ENCODE measurements around the gene PDE2A.

Gene PDE2A

DNA sequence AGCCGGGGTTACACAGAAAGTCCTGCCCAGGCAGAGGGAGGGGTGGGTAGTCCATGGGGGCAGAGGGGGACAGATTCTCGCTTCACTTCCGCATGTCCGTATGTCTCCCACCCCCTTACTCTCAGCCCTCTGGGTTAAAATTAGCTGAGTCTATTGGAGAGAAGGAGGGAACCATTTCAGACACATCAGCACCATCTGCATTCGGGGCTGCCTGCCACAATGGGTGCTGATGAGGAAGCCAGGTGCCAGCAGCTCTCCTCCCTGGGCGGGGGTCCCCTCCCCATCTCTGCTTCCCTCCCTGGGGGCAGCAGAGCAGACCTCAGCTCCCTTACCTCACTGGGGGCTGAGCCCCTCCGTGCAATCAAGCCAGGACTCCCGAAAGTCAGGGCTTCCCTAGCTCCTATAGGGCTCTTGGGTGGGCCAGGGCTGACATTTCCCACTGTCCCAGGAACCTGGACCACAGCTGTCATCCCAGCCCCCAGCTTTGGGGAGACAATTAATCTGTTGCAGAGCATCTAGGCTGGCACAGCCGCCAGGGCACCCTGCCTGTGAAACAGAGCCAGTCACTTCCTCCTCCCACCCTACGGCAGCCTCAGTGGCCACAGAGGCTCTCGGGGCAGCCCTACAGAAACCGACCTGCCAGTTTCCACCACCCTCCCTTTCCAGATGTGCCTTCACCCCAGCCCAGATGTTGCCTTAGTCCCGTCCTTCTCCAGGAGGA lies 67.3 kb downstream of the PDE2A start:
- no peak for DNase-seq

DNA sequence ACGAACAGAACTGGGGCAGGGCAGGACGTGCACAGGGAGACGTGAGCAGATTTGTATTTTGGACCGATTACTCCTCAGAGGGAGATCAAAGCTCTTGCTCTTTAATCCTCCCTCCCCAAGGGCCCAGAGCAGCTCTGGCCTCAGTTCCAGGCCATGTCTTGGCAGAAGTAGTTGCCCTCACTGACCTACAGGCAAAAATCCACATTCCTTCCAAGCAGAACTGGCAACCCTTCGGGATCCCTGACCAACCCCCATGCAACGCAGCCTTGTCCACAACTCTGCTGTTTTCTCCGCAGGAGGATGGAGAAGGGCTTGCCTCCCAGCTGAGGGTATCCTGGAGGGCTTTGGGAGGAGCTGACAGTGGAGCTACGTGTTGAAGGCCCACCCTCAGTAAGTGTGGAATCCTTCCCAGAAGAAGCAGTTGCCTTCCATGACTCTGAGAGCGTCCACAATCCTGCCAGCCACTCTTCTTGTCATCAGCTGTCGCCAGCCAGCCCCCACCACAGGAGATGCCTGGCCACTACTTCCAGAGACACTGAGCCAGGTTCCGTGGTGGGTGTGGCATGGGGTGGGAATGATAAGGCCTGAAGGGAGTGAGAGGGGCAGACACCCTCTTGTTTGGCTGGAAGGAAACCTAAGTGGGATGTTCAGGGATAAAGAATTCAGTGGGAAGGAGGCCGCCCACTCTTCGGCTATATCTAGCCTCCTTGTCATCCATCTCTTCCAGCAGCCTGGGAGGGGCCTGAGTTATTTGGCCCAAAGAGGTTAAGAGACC lies 68.1 kb downstream of the PDE2A start:
- DNase-seq = no peak

GRCh38 chr11:72604256-72604655 lies 70.0 kb downstream of the PDE2A start:
- DNase-seq = no peak

GRCh38 chr11:72602250-72602904 lies 71.8 kb downstream of the PDE2A start:
- no peak for DNase-seq

DNA sequence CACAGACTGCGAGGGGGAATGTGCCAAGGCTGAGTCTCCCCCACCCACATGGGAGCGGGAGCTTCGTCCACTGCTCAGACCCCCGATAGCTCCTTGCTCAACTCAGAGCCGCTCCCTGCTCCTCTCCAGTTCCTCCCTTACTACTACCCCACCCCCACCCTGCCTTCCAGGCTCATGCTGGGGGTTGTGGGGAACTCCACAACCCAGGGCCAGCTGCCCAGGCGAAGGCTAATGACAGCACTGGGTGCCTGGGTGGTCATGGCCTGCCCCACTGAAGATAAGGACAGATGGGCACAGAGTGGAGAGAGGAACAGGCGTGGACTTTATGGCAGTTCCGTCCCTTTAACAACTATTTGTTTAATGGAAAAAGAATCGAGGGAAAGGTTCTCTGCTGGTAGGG lies 73.7 kb downstream of the PDE2A start:
- DNase-seq = no peak

DNA sequence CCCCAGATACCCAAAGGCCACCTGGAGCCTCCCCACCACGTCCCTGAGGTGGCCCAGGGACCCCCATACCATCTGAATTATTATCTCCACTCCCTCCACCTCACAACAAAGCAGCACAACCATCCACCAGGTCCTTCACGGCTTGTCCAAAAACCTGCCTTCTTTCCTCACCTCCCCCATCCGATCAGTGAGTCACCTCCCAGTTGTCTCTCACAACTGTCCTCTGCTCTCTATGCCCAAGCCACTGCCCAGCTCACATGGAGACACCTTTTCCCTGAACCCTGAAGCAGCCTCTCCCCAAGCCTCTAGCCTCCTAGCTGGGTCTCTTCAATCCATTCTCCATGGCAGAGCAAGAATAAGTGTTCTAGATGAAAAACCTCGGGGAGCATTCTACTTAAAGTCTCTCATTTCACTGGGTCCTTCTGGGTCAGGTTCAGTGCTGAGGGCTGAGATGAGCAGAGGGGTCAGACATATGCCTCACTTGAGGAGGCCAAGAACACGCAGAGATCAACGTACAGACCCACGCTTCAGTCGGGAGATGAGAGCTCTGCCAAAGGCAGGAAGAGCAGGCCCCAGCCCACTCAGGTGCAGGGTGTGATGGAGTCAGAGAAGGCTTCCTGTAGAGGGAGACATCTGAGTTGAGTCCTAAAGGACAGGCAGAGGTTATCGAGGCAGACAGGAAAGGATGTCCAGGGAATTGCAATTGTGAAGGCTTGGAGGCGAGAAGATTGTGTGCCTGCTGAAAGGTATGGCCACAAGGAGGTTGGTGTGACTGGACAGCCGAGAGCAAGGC lies 74.7 kb downstream of the PDE2A start:
- no peak for DNase-seq

DNA sequence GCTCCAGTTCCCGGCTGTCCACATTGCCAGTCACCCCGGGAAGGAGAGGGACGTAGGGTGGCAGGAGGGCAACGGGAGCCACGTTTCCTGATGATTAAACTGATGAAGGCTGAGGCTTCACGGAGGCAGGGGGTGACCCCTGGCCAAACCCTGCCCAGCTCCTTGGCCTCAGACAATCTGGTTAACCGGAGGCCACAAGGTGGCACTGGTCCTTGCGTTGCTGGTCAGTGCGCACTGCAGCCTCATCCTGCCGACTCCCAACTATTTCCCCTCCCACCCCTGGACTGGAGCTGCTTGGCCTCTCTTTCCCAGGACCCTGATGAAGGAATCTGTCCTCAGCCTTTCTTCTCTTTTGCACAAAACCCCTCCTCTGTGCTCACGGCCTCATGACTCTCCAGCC lies 75.3 kb downstream of the PDE2A start:
- no peak for DNase-seq

DNA sequence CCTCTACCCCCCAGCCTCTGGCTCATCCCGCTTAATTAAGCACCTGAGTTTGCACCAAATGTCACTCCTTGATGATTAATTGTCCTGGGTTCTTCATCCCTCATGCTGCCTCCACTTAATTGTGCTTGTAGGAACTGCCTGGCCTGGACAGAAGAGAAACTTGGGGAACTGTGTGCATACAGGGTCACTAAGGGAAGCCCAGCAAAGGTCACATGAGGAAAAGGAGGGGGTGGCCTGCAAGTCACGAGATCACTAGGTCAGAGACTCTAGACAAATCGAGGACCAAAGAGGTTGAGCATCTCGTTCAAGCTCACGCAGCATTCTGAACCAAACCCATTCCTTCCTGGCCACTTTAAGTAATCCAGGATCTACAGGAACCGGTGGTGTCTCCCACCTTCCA lies 75.8 kb downstream of the PDE2A start:
- DNase-seq = no peak

GRCh38 chr11:72597721-72598120 lies 76.5 kb downstream of the PDE2A start:
- no peak for DNase-seq

GRCh38 chr11:72595292-72595684 lies 78.9 kb downstream of the PDE2A start:
- no peak for DNase-seq

DNA sequence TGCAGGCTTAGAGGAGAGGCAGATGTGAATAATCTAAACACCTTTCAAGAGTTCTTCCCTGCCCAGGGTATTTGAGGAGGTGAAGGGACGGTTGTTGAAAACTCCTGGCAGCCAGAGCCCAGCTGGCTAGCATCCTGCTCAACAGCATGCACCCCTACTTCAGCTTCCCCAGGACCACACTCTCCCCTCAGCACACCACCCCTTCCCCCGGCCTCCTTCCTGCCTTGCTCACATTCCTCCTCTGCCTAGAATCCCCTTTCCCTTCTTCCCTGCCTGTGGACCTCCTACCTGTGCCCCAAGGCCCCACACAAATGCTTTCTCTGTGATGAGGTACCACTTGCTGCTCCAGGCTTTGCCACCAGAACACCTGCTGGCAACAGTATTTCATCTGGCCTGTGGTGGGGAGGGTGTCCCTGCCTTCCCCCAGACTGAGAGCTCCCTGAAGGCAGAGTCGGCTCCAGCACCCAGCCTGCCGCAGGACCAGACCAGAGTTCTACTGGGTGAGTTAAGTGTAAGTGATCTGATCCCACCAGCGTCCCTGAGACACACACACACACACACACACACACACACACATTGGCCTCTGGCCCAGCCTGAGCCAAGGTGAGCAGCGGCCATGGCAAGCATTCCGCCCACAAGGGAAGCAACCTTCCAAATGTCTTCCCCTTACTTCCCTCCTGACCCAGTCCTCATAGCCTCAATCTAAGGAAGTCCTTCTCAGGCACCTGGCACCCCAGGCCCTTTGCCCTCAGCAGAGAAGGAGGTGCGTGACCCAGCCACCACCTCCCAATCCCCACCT lies 79.5 kb downstream of the PDE2A start:
- no peak for DNase-seq

DNA sequence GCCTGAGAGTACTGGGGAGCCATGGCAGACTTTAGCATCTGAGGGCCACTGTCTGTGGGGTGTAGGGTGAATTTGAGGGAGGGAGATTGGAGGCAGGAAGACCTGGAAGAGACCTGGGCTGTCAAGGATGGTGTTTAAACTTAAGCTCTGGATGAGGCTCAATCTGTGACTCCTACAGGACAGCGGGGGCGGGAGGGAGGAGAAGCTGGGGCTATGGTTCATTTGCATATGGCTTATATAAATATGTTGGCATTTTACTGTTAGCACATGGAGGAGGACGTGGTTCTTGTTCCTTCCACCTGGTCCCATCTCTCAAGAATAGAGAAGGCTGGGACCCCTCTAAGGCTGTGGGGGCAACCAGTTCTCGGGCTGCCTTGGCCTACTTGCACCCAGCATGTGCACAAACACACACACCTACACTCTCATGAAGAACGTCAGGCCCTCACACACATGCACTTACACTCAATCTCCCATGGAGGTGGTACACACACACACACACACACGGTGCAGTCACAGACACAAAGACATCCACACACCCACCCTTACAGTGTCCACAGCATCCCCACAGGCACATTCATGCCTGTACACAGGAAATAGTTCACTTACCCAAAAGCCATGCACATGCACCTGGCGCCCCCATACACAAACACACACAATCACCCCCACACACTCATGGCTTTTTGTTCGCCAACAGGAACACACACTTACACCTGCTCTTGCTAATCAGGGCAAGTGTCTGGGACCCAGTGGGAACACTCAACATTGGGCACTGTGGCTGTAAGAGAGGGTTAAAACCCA lies 81.3 kb downstream of the PDE2A start:
- no peak for DNase-seq

- peak; percentile 23 for DNase-seq
Measured at GRCh38 chr11:72591785-72592502, 82.3 kb downstream of the PDE2A start.

DNA sequence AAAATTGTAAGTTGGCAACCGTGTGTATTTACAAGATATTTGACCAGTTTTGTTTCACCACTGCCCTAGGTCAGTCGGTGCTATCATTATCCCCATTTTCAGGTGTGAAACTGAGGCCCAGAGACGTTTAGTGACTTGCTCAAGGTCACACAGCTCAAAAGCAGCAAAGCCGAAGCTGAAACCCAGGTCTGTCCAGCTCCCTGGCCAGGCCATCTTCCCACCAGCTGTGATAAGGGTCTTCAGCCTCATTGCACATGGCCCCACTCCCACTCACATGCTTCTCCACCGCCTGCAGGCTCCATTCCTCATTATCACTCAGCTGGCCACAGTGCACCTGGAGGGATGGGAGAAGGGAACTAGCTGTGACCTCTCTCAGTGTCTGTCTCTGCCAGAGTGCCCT lies 83.2 kb downstream of the PDE2A start:
- no peak for DNase-seq

DNA sequence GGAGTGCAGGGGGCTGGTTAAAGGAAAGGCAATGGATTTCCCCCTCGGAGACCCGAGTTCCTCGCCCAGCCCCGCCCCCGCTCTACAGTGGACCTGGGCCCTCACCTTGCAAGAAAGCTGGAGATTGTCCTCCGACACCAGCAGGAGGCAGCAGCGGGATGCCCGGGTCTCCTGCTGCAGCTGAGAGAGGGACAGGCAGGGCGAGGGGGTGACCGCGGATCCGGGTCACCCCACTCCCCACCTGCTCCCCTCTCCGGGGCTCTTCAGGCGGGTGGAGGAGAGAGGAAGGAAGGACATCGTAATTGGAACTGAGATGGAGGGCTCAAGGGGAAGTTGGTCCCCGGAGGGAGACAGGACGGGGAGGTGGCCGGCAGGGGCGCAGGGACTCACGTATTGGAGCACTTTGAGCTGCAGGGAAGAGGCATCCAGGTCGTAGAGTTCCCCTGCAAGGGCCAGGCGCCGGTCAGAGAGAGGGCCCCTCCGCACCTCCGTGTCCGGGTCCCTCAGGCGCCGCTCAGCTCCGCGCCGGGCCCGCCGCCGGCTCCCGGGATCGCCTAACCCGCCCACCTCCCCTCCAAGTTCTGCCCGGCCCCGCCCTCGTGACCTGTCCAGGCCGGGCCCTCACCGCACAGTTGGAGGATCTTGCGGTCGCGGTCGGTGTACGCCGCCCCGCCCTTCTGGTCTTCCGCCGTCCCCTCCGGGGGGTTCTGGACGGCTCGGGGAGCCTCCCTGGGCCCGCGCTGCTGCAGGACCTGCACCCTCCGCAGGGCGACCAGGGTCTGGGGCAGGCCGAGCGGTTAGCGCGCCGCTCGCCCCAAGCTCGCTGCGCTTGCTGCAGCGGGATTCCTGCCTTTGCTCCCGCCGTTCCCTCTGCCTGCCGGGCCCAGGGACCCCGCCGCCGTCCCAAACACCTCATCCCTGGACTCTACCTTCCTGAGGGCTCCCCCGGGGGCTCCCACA lies 84.1 kb downstream of the PDE2A start:
- no peak for DNase-seq

- no peak for DNase-seq
Measured at GRCh38 chr11:72588421-72589410, 85.5 kb downstream of the PDE2A start.

DNA sequence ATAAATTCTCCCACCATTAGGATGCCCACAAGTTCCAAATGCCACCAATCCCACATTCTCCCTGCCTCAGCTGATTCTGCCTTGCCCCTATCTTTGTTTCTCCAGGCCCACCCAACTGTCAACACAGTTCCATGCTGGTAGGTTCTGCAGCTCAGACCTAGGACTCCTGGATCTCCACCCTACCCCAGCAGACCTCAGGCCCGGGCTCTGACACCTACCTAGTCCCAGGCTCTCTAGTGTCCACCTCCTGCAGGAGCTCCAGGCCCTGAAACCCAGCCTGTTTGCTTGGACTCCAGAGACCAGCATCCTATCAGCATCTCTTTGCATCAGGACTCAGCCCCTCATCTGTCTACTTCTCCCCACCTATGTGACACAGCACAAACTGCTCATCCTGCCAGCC lies 86.5 kb downstream of the PDE2A start:
- DNase-seq = no peak

Measured in NCI-H1092 (cell line).